GM18499 (cell line): ENCODE measurements around the gene MITF.

Experiments used
- ATAC-seq: cut with Tn5 transposase; IDR thresholded peaks from one replicate; pipeline ENCODE4 v1.9.1; 2021; ENCODE audit warnings: moderate number of reproducible peaks; ENCODE audit not compliant: insufficient read depth, unreplicated experiment

Gene MITF

DNA sequence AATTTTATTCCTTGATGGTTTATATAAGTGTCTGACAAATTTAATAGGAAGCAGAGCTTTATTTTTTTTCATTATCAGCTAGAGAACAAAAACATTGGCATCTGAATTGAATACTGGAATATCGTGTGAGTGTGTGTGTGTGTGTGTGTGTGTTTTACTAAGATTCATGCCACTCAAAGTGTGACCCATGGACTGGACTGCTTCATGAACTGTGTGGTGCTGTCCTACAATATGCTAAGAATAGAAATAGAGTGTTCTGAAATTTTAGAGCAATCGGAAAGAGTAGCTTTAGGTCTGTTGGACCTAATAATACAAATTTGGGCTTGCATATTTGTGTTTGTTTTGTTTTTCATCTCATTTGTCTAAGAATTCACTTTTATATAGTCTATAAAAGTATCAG, 89.6 kb downstream of the MITF start:
- no peak for ATAC-seq

DNA sequence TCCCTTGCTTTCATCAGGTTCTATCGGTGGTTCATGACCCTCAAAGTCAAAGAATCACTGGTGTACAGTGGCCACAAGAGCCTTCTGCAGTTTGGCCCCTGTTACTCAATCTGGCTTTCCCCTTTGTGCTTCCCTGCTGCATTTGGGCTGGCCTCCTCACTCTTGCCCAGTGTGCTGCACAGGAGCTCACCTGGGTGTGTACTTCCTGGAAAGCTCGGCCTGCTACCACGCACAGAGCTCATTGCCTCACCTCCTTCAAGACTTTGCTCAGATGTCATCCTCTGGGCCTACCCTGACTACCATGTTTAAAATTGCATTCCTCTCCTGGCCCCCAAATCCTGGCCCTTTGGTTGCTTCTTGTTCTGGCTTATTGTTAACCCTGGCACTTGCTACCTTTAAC, 90.9 kb downstream of the MITF start:
- ATAC-seq: no peak

DNA sequence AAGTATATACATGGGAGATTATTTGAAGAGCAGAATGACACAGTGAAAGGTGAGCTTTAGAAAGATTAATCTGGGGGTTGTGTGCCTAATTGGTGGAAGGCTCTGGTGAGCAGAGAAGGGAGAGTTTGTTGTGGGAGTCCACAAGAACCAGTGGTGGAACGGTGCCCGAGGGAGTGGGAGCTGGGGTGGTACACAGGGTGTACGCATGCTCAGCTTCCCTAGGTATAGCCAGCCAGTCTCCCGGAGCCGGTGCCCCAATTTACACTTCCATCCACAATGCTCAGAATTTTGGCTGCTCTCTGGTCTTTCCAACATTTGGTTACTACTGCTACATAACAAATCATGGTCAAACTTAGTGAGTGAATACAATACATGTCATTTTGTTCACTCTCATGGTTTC, 92.5 kb downstream of the MITF start:
- ATAC-seq: no peak

GRCh38 chr3:69833591-69833990, 94.3 kb downstream of the MITF start:
- no peak for ATAC-seq

DNA sequence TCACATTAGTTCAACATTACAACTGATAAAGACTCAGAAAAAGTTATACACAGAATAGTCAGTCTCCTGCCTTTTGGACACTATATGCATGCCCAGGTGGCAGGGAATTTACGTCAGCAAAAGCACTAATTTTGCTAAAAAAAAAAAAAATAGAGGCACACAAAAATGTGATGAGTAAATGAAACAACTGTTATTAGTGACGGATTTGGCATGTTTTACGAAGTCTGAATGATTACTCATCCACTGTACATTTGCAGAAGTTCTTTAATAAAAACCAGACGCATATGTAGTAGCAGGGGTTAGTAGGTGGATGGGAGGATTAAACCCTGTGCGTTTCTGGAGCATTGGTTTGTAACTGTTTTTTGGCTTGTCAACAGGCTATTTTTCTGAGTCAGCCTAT, 99.0 kb downstream of the MITF start:
- ATAC-seq: no peak

GRCh38 chr3:69838696-69839515, 99.6 kb downstream of the MITF start:
- ATAC-seq: no peak

- no peak for ATAC-seq
Measured at GRCh38 chr3:69842351-69842750, 103.1 kb downstream of the MITF start.

GRCh38 chr3:69842789-69843188, 103.5 kb downstream of the MITF start:
- ATAC-seq: no peak

GRCh38 chr3:69844706-69845105, 105.4 kb downstream of the MITF start:
- ATAC-seq: no peak

- ATAC-seq: no peak
Measured at GRCh38 chr3:69847303-69847702, 108.0 kb downstream of the MITF start.

DNA sequence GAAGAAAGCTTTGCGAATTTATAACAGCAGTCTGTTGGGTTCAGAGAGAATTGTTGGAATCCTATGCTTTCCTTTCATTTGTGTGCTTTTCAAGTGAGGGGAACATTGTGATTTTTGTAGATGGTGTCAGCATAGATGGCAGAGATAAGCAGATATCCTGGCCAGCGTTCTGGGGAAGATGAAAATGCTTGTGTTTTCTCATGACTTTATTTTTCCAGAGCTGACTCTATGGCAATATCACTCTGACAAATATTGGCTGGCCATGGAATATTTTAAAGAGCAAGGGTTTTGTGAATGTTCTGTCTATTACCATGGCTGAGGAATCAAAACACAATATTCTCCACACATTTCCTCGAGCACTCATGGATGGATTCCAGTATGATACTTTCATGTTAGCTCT, 108.8 kb downstream of the MITF start:
- ATAC-seq: no peak

DNA sequence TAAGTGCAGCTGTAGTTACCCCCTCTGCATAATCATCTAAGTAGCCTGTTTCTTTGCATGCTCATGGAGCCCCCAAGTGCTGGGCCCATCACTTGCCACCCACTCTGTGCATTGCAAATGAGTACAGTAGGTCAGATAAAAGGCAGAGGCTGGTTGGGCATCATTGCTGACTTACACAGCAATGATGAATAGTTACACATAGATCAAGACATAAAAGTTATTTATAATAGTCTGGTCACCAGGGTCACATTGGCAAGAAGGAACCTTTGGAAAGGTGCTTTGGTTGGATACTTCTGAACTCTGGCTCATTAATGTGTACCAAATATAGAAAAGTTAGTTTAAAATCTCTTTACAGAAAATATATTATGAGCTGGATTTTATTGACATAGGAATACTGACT, 111.6 kb downstream of the MITF start:
- ATAC-seq: no peak

DNA sequence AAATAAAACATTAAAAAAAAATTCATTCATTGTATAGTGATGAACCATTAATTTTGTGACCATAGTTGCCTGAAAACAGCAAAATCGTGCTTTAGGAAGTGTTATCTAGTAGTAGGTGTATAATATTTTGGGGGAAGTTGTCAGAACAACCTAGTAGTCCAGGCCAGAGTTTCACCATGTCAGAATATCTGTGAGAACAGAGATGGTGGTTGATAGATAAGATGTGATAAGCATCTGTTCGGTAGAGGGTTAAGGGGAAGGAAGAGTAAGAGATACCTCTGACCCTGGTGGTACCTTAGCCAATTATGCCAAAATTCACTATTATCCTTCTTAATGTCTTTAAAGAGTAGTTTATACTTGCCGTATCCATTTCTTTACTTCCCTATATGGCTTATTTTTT, 113.8 kb downstream of the MITF start:
- no peak for ATAC-seq

- no peak for ATAC-seq
Measured at GRCh38 chr3:69855436-69856162, 116.3 kb downstream of the MITF start.

DNA sequence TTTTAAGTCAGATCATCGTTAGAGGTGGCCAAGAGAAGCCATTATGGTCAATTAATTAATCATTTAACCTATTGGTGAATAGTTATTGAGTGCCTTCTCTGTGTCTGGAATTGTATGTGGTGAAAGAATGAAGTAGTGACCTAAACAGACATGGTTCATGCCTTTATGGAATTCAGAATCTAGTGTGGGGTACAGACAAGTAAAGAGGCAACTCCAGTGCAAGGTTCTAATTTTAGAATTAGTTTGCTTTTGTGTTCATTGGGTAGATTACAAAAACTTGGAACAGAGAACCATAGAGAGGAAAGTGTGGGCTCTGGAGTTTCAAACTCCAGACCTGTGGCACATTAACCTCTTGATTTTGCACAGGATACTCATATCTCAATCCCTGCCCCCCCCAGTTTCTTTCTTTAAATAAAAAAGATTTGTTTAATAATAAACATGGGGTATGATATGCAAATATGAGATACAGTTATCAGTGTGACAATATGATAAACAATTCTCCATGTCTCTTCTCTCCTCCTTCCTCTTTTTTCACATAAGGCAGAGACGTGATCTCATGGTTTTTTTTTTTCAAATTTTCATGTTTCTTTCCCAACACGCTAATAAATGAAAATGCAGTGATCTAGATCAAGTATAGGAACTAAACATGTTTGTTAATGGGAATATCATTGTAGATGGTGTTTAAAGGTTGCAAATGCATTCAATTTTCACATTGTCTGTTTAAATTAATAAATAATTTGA, 117.9 kb downstream of the MITF start:
- ATAC-seq: no peak

DNA sequence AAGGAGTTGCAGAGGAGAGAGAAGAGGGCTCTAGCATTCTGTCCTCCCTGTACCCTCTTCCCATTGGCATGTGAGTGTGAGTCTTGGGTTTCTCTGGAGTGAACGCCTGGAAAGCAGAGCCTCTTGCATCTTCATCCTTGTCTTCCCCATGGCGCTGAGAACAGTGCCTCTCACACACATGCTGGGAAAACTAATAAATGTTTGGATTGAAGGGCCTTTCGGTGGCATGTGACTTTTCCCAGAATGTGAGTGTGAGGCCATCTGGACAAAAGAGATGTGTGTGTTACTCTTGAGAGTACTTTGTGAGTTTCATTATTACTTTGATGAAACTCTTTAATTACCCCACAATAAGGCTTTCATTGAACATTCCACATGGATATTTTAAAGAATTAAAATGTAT, 122.3 kb downstream of the MITF start:
- no peak for ATAC-seq

DNA sequence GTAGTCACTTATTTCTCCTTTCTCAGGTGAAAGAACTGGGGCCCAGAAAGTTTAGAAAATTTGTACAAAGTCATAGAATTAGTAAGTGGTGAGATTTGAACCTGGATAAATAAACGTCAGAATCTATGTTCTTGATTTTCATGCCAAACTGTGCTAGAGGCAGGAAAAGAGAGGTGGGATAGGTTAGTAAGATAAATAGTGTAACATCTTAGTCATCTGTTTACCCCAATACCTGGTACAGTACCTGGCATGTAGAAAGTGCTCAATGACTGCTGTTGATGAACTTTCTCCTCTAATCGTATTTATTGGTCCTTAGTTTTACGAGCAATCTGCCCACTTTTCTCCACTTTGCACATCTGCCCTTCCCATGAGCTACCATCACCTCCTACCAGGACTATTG, 124.9 kb downstream of the MITF start:
- ATAC-seq: no peak

DNA sequence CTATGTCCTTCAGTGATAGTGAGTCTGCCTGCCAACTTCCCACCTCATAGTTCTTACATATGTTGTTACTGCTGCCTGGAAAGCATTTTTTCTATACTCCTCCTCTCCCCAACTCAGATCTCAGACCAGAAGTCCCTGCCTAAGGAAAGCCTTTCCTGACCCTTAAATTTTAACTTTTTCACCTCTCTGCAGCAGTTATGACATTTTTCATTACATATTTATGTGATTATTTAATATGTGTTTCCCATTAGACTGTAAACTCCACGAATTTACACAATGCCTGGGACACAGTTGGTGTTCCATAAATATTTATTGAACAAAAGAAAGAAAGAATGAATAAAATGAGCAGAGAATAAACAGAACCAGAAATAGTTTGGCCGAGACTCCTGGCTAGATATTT, 125.5 kb downstream of the MITF start:
- no peak for ATAC-seq

DNA sequence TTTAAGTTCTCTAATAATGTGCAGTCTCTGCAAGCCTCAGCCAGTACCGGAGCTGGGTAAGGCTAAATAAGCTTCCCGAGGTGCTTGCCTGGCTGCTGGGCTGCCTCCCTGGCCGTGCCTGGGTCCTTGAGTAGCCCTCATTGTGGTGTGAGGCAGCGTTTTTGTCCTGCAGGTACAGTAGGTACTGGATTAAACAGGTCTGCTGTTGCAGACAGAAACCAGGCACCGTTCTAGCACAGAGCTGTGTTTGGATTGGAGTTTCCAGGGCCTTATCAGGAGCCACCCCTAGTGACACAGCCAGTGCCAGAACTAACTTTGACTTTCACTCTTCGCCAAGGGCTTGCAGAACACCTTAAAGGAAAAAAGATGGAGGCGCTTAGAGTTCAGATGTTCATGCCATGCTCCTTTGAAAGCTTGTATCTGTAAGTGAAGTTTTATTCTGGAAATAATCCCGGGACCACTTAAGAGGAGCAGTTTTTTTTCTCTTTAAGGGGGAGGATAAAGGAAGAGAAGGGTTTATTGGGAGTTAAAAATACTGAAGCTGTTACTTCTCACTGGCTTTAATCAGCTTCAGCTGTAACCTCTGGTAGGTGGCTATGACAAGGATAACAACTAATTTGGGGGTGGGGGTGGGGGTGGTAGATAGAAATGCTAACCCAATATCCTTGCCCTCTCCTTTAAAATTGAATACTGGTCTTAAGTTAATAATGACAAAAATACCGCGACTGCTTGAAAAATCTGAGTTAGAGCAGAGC, 126.8 kb downstream of the MITF start:
- no peak for ATAC-seq

GRCh38 chr3:69866988-69867720, 127.9 kb downstream of the MITF start:
- no peak for ATAC-seq
